ENCODE data around the gene PAXX.

PAXX gene

DNA sequence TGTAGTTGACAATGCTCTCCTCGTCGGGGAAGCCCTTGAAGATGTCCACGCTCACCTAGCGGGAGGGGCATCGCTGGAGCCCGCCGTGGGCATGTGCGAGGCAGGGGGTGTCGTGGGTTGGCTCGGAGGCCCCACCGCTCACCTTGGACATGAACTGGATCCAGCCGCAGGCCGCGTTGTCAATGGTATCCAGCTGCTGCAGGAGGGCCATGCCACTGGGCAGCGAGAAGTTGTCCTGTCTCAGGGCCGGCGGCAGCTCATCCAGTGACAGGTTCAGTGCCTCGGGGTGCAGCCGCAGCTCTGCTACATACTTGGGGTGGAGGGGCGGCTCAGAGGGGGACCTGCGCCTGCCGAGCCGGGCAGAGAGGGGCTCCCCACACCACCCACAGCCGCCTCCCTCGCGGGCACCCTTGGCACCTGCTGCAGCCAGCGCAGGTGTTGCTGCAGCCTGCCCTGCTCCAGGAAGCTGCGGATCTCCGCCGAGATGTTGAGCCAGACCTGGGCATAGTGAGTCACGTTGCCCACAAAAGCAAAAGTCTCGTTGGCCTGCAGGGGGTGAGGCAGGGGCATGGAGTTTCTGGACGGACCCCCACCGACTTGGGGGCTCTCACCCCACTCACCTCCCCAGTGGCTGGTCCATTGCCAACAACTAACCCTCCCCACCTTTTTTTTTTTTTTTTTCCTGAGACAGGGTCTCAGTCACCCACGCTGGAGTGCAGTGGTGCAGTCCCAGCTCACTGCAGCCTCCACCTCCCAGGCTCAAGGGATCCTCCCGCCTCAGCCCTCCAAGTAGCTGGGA is 26.7 kb downstream of the PAXX start:
- H3K4me3 ChIP-seq (ENCODE audit: low read depth in 1 of 2, low read length in 2 of 2), result no peak overlapping the region
- peaks cover 0 to 56% of the 10 kb centered on the region in 2 donors for H3K36me3 ChIP-seq (ENCODE audit: control insufficient read depth in 1 of 2, insufficient read depth in 2 of 2, low read length in 2 of 2)
- no peaks in the 10 kb centered on the region for H3K9me3 ChIP-seq (ENCODE audit: control insufficient read depth in 1 of 2, low read length in 2 of 2)
- H3K4me1 ChIP-seq (ENCODE audit: control insufficient read depth in 1 of 2, insufficient read depth in 2 of 2, low read length in 2 of 2), result no peaks in the 10 kb centered on the region
- no peaks in the 10 kb centered on the region for H3K27me3 ChIP-seq (ENCODE audit: low read depth, low read length)
- no peak overlapping the region for H3K27ac ChIP-seq (ENCODE audit: low read length)

DNA sequence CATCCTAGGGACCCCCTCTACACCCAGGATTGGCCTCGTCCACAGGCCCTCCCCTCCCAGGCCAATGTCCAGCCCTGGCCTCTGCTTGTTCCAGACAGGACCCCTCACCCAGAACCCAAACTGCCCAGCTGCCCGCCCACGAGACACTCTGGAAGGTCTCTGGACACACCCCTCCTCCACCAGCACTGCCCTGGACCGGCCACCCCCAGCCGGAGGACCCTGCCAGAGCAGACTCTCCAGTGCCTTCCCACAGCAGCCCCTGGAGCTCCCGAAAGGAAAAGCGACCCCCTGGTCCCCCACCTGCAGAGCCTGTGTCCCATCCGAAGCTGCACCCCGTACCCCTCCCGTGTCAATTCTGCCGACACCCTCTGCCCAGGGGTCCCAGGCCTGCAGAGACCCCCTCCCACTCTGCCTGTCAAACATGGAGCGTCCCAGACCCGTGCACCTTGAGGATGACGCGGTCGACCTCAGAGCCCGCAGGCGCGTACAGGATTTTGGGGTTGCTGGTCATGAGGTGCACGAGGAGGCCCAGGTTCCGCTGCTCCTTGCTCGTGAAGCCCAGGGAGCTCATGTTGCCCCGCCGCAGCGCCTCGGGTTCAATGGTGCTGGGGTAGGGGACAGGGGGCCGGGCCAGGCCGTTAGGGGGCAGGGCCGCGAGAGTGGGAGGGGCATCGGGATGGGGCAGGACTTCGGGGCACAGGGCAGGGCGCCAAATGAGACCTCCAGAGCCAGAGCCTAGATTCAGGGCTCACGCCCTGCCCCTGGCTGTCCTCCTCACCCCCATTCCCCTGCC is 27.9 kb downstream of the PAXX start:
- Histone ChIP-seq H3K36me3 (ENCODE audit: control insufficient read depth in 1 of 2, insufficient read depth in 2 of 2, low read length in 2 of 2) (peaks cover 0 to 45% of the 10 kb centered on the region in 2 donors), H3K9me3 (ENCODE audit: control insufficient read depth in 1 of 2, low read length in 2 of 2) (no peaks in the 10 kb centered on the region), H3K4me3 (ENCODE audit: low read depth in 1 of 2, low read length in 2 of 2) (no peak overlapping the region), H3K27me3 (ENCODE audit: low read depth, low read length) (no peaks in the 10 kb centered on the region), H3K27ac (ENCODE audit: low read length) (no peak overlapping the region), H3K4me1 (ENCODE audit: control insufficient read depth in 1 of 2, insufficient read depth in 2 of 2, low read length in 2 of 2) (no peaks in the 10 kb centered on the region)

DNA sequence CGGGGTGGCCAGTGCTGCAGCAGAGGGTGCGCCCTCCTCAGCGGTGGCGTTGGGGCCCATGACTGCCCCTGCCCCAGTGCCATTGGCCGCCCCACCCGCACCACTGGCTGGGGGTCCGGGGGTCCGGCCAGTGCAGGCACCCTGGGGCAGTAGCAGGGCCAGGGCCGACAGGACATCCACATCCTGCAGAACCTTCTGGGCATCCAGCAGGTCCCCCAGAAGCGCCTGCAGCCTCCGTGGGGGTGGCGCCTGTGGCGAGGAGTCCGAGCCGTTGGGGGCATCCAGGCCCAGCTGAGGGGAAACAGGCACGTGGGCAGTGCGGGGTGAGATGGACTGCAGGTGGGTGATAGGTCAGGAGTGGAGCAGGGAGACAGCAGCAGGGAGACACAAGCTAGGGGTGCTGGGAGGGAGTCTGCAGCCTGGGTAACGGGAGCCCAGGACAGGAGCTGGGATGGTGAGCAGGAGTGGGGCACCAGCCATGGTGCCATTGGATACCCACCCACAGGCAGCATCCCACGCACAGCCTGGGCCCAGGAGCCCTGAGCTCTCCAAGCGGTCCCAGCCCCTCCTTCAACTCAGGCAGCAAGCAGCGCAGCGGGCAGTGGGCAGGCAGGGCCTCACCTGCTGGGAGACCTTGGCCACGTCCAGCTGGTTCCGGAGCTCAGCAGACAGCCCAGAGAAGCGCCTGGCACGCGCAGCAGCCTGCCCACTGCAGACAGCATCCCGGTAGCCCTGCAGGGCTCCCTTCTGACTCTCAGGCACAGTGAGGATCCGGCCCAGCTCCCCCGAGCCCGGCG is 28.7 kb downstream of the PAXX start:
- Histone ChIP-seq H3K4me3 (ENCODE audit: low read depth in 1 of 2, low read length in 2 of 2) (no peak overlapping the region), H3K9me3 (ENCODE audit: control insufficient read depth in 1 of 2, low read length in 2 of 2) (no peaks in the 10 kb centered on the region), H3K4me1 (ENCODE audit: control insufficient read depth in 1 of 2, insufficient read depth in 2 of 2, low read length in 2 of 2) (peaks cover 0 to 7% of the 10 kb centered on the region in 2 donors), H3K27ac (ENCODE audit: low read length) (no peak overlapping the region), H3K36me3 (ENCODE audit: control insufficient read depth in 1 of 2, insufficient read depth in 2 of 2, low read length in 2 of 2) (peaks cover 0 to 38% of the 10 kb centered on the region in 2 donors), H3K27me3 (ENCODE audit: low read depth, low read length) (no peaks in the 10 kb centered on the region)

- Histone ChIP-seq H3K4me3 (ENCODE audit: low read depth in 1 of 2, low read length in 2 of 2) (no peak overlapping the region), H3K27me3 (ENCODE audit: low read depth, low read length) (no peaks in the 10 kb centered on the region), H3K27ac (ENCODE audit: low read length) (no peak overlapping the region), H3K4me1 (ENCODE audit: control insufficient read depth in 1 of 2, insufficient read depth in 2 of 2, low read length in 2 of 2) (peaks cover 0 to 13% of the 10 kb centered on the region in 2 donors), H3K36me3 (ENCODE audit: control insufficient read depth in 1 of 2, insufficient read depth in 2 of 2, low read length in 2 of 2) (peaks cover 0 to 32% of the 10 kb centered on the region in 2 donors), H3K9me3 (ENCODE audit: control insufficient read depth in 1 of 2, low read length in 2 of 2) (no peaks in the 10 kb centered on the region)
Measured at GRCh38 chr9:137021568-137021978, 29.4 kb downstream of the PAXX start.

GRCh38 chr9:137021979-137022661 is 29.9 kb downstream of the PAXX start:
- peaks cover 0 to 26% of the 10 kb centered on the region in 2 donors for H3K36me3 ChIP-seq (ENCODE audit: control insufficient read depth in 1 of 2, insufficient read depth in 2 of 2, low read length in 2 of 2)
- peaks cover 0 to 19% of the 10 kb centered on the region in 2 donors for H3K4me1 ChIP-seq (ENCODE audit: control insufficient read depth in 1 of 2, insufficient read depth in 2 of 2, low read length in 2 of 2)
- no peak overlapping the region for H3K27ac ChIP-seq (ENCODE audit: low read length)

DNA sequence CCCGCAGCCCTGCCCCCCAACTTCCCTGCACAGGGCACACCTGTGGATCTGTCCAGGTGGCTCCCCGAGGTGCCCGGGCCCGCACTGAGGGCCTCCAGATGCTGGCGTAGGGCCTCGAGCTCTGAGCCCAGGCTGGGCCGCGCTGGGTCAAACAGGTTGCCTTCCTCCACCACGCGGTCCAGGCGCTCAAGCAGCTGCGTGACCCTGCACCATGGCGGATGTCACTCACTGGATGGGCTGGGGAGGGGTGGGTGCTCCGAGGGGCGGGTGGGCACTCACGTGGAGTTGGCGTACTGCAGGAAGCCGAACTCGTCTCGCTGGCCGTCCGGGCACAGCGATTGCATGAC is 30.4 kb downstream of the PAXX start:
- H3K27me3 ChIP-seq (ENCODE audit: low read depth, low read length), result no peaks in the 10 kb centered on the region
- H3K4me1 ChIP-seq (ENCODE audit: control insufficient read depth in 1 of 2, insufficient read depth in 2 of 2, low read length in 2 of 2), result peaks cover 0 to 24% of the 10 kb centered on the region in 2 donors
- H3K9me3 ChIP-seq (ENCODE audit: control insufficient read depth in 1 of 2, low read length in 2 of 2), result no peaks in the 10 kb centered on the region
- H3K36me3 ChIP-seq (ENCODE audit: control insufficient read depth in 1 of 2, insufficient read depth in 2 of 2, low read length in 2 of 2), result peaks cover 0 to 21% of the 10 kb centered on the region in 2 donors
- no peak overlapping the region for H3K4me3 ChIP-seq (ENCODE audit: low read depth in 1 of 2, low read length in 2 of 2)
- no peak overlapping the region for H3K27ac ChIP-seq (ENCODE audit: low read length)

More at GRCh38 chr9:137021979-137022661, 29.9 kb downstream of the PAXX start:
- H3K27me3 ChIP-seq (ENCODE audit: low read depth, low read length), result no peaks in the 10 kb centered on the region
- H3K9me3 ChIP-seq (ENCODE audit: control insufficient read depth in 1 of 2, low read length in 2 of 2), result no peaks in the 10 kb centered on the region
- H3K4me3 ChIP-seq (ENCODE audit: low read depth in 1 of 2, low read length in 2 of 2), result no peak overlapping the region

GRCh38 chr9:137023157-137023556 is 30.9 kb downstream of the PAXX start:
- Histone ChIP-seq H3K27me3 (ENCODE audit: low read depth, low read length) (no peaks in the 10 kb centered on the region), H3K36me3 (ENCODE audit: control insufficient read depth in 1 of 2, insufficient read depth in 2 of 2, low read length in 2 of 2) (peaks cover 0 to 16% of the 10 kb centered on the region in 2 donors), H3K27ac (ENCODE audit: low read length) (no peak overlapping the region), H3K4me3 (ENCODE audit: low read depth in 1 of 2, low read length in 2 of 2) (no peak overlapping the region), H3K4me1 (ENCODE audit: control insufficient read depth in 1 of 2, insufficient read depth in 2 of 2, low read length in 2 of 2) (peaks cover 0 to 24% of the 10 kb centered on the region in 2 donors), H3K9me3 (ENCODE audit: control insufficient read depth in 1 of 2, low read length in 2 of 2) (no peaks in the 10 kb centered on the region)

GRCh38 chr9:137023583-137023991 is 31.4 kb downstream of the PAXX start:
- H3K4me3 ChIP-seq (ENCODE audit: low read depth in 1 of 2, low read length in 2 of 2), result no peak overlapping the region
- H3K27ac ChIP-seq (ENCODE audit: low read length), result no peak overlapping the region
- peaks cover 0 to 27% of the 10 kb centered on the region in 2 donors for H3K4me1 ChIP-seq (ENCODE audit: control insufficient read depth in 1 of 2, insufficient read depth in 2 of 2, low read length in 2 of 2)
- no peaks in the 10 kb centered on the region for H3K9me3 ChIP-seq (ENCODE audit: control insufficient read depth in 1 of 2, low read length in 2 of 2)
- no peaks in the 10 kb centered on the region for H3K27me3 ChIP-seq (ENCODE audit: low read depth, low read length)
- peaks cover 0 to 16% of the 10 kb centered on the region in 2 donors for H3K36me3 ChIP-seq (ENCODE audit: control insufficient read depth in 1 of 2, insufficient read depth in 2 of 2, low read length in 2 of 2)

DNA sequence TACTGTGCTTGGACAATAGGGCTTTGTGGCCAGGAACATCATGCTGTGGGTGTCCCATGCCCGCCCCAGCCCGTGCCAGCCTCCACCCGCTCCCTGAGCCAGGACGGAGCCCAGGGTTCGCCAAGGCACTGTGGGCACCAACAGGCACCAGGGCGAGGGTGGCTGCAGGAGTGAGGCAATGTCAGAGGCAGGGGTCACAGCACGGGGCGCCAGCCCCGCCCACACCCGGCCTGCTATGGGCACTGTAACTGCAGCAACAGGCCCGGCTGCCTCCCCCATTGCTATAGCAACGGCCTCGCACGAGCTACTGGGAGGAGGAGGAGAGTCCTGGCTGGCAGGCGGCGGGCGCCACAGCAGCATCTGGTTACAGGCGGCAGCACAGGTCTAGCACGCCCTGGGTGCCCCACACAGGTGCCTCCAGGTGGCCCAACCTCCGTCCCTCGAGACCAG is 33.3 kb downstream of the PAXX start:
- Histone ChIP-seq H3K36me3 (ENCODE audit: control insufficient read depth in 1 of 2, insufficient read depth in 2 of 2, low read length in 2 of 2) (peaks cover 0 to 8% of the 10 kb centered on the region in 2 donors), H3K4me3 (ENCODE audit: low read depth in 1 of 2, low read length in 2 of 2) (no peak overlapping the region), H3K27me3 (ENCODE audit: low read depth, low read length) (no peaks in the 10 kb centered on the region), H3K4me1 (ENCODE audit: control insufficient read depth in 1 of 2, insufficient read depth in 2 of 2, low read length in 2 of 2) (peaks cover 0 to 39% of the 10 kb centered on the region in 2 donors), H3K27ac (ENCODE audit: low read length) (no peak overlapping the region), H3K9me3 (ENCODE audit: control insufficient read depth in 1 of 2, low read length in 2 of 2) (no peaks in the 10 kb centered on the region)

- Histone ChIP-seq H3K4me1 (ENCODE audit: control insufficient read depth in 1 of 2, insufficient read depth in 2 of 2, low read length in 2 of 2) (peaks cover 0 to 39% of the 10 kb centered on the region in 2 donors), H3K27me3 (ENCODE audit: low read depth, low read length) (no peaks in the 10 kb centered on the region), H3K4me3 (ENCODE audit: low read depth in 1 of 2, low read length in 2 of 2) (no peak overlapping the region), H3K27ac (ENCODE audit: low read length) (no peak overlapping the region), H3K36me3 (ENCODE audit: control insufficient read depth in 1 of 2, insufficient read depth in 2 of 2, low read length in 2 of 2) (no peaks in the 10 kb centered on the region), H3K9me3 (ENCODE audit: control insufficient read depth in 1 of 2, low read length in 2 of 2) (no peaks in the 10 kb centered on the region)
Measured at GRCh38 chr9:137026384-137026783, 34.2 kb downstream of the PAXX start.
